HL-60 (cell line): ENCODE data around the gene PNMA8B.

Source experiments
- DNase-seq, 2 experiments: peaks; one replicate each; pipeline ENCODE4 v3.0.0-alpha.2; 2010 to 2020; ENCODE audit warnings: low read depth in 1 of 2, low spot score in 1 of 2
- H3K27ac ChIP-seq: fragments of 250-450 bp; sonication (Bioruptor Pico); replicated peaks from 2 replicates; pipeline ENCODE4 v1.5.1; 2020; ENCODE audit warnings: mild to moderate bottlenecking, moderate library complexity
- H3K27me3 ChIP-seq: fragments of 250-450 bp; sonication (Bioruptor Pico); 2 replicates; pipeline ENCODE4 v1.5.1; 2021; ENCODE audit warnings: mild to moderate bottlenecking, moderate library complexity; ENCODE audit not compliant: insufficient read depth, poor library complexity, severe bottlenecking
- H3K4me3 ChIP-seq: replicated peaks from 2 replicates; pipeline ENCODE4 v1.5.1; 2011; ENCODE audit warnings: mild to moderate bottlenecking, control low read depth, low read length; ENCODE audit not compliant: insufficient read depth
- CTCF ChIP-seq: IDR thresholded peaks from one replicate; pipeline ENCODE4 v1.5.1; 2011; ENCODE audit warnings: low read length, control low read depth, inconsistent platforms; ENCODE audit not compliant: insufficient read depth
- GABPA ChIP-seq: IDR thresholded peaks from 2 replicates; pipeline ENCODE4 v1.6.1; 2012; ENCODE audit warnings: low read depth
- POLR2AphosphoS5 ChIP-seq: IDR thresholded peaks from 2 replicates; pipeline ENCODE4 v1.6.1; 2012; ENCODE audit warnings: low read depth
- REST ChIP-seq: IDR thresholded peaks from 2 replicates; pipeline ENCODE4 v1.6.1; 2012; ENCODE audit warnings: low read depth; ENCODE audit not compliant: insufficient replicate concordance
- SPI1 ChIP-seq: IDR thresholded peaks from 2 replicates; pipeline ENCODE4 v1.6.1; 2012; ENCODE audit warnings: low read depth, mild to moderate bottlenecking, borderline replicate concordance

The PNMA8B gene

GRCh38 chr19:46487802-46488445 lies 7.7 kb downstream of the PNMA8B start:
- DNase-seq, result peak in 1 of 2 experiments; percentile 57
- H3K27me3 ChIP-seq, result peaks cover 21% of the 10 kb centered on the region
- no peak for TF ChIP-seq GABPA
- TF ChIP-seq CTCF, result peak; percentile 91
- no peak for TF ChIP-seq SPI1
- no peak overlapping the region for H3K27ac ChIP-seq
- no peak overlapping the region for H3K4me3 ChIP-seq

GRCh38 chr19:46487178-46487801 lies 8.4 kb downstream of the PNMA8B start:
- H3K4me3 ChIP-seq, result no peak overlapping the region

GRCh38 chr19:46486358-46486757 lies 9.3 kb downstream of the PNMA8B start:
- no peak for DNase-seq
- peaks cover 13% of the 10 kb centered on the region for H3K27me3 ChIP-seq
- H3K27ac ChIP-seq, result no peak overlapping the region
- no peak overlapping the region for H3K4me3 ChIP-seq
- TF ChIP-seq SPI1, result no peak
- no peak for TF ChIP-seq POLR2AphosphoS5
- TF ChIP-seq CTCF, result no peak
- TF ChIP-seq GABPA, result no peak
- no peak for TF ChIP-seq REST

More at GRCh38 chr19:46487178-46487801, 8.4 kb downstream of the PNMA8B start:
- Histone ChIP-seq H3K27ac (no peak overlapping the region), H3K27me3 (peaks cover 18% of the 10 kb centered on the region)
- DNase-seq, result no peak
- no peak for TF ChIP-seq POLR2AphosphoS5
- no peak for TF ChIP-seq SPI1
- no peak for TF ChIP-seq REST
- no peak for TF ChIP-seq GABPA
- TF ChIP-seq CTCF, result no peak
